ENCODE measurements around the gene SUMO3.

Gene SUMO3

DNA sequence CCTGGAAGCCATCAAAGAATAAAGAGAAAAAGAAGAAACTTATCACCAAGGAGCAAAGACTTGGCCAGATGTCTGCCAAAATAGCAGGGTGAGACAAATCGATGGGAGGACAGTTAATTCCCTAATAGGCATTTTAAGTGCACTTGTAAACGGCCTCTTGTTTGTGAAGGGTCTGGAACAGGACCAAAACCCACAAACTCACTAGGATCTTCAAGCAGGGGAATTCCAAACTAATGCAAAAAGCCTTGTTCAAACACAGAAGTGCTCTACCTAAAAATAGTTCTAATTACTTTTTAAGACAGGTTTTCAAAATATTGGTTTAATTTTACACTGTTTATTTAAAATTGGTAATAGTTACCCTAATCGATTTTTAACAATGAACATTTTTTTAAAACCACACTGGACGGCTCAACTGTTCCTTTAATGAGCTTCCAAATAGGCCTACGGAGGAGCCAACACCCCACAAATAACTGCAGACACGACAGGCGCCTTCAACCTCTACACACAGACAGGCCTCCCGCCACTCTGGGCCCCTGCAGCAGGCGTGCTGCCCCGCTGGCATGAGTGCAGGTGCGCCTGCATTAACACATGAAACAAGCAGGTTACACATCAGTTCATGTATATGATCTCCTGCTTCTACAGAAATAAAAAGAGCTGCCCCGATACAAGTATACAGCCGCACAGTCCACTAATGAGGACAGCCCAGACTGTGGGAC lies 32.1 kb downstream of the SUMO3 start:
- no peak overlapping the region for H3K9ac ChIP-seq (ENCODE audit: low read length)
- H3F3A ChIP-seq (ENCODE audit: insufficient read depth, low read length) = no peaks in the 10 kb centered on the region
- H3K27me3 ChIP-seq (ENCODE audit: insufficient read depth, low read length) = no peaks in the 10 kb centered on the region
- no peak overlapping the region for H3K4me3 ChIP-seq (ENCODE audit: low read depth, low read length, poor library complexity, severe bottlenecking)
- TF ChIP-seq EZH2 (IDR thresholded peaks at IDR 0.05; ENCODE audit: borderline replicate concordance, low read length) (no peak), CTCF (IDR thresholded peaks at IDR 0.05; ENCODE audit: low read length) (no peak)
- H3K9me3 ChIP-seq (ENCODE audit: low read length) = no peaks in the 10 kb centered on the region
- peaks cover 80% of the 10 kb centered on the region for H3K36me3 ChIP-seq (ENCODE audit: insufficient read depth, low read length)
- H3K79me2 ChIP-seq (ENCODE audit: insufficient read depth, low read length) = peaks cover 76% of the 10 kb centered on the region
- H3K27ac ChIP-seq (ENCODE audit: low read depth, low read length, poor library complexity, severe bottlenecking) = no peak overlapping the region
- no peak overlapping the region for H3K4me2 ChIP-seq (ENCODE audit: low read length)
- no peaks in the 10 kb centered on the region for H3K9me2 ChIP-seq (ENCODE audit: low read depth, low read length)
- H3K4me1 ChIP-seq (ENCODE audit: insufficient read depth, low read length, severe bottlenecking) = peaks cover 21% of the 10 kb centered on the region
- H4K20me1 ChIP-seq (ENCODE audit: insufficient read depth, low read length) = peaks cover 2% of the 10 kb centered on the region
- no peak overlapping the region for H2AFZ ChIP-seq (ENCODE audit: low read length)

- no peak overlapping the region for H3K9ac ChIP-seq (ENCODE audit: low read length)
- no peaks in the 10 kb centered on the region for H3K9me2 ChIP-seq (ENCODE audit: low read depth, low read length)
- H3K36me3 ChIP-seq (ENCODE audit: insufficient read depth, low read length) = peaks cover 80% of the 10 kb centered on the region
- no peaks in the 10 kb centered on the region for H3F3A ChIP-seq (ENCODE audit: insufficient read depth, low read length)
- peaks cover 12% of the 10 kb centered on the region for H3K4me1 ChIP-seq (ENCODE audit: insufficient read depth, low read length, severe bottlenecking)
- H3K9me3 ChIP-seq (ENCODE audit: low read length) = no peaks in the 10 kb centered on the region
- no peak overlapping the region for H3K27ac ChIP-seq (ENCODE audit: low read depth, low read length, poor library complexity, severe bottlenecking)
- peaks cover 67% of the 10 kb centered on the region for H3K79me2 ChIP-seq (ENCODE audit: insufficient read depth, low read length)
- H2AFZ ChIP-seq (ENCODE audit: low read length) = no peak overlapping the region
- H3K27me3 ChIP-seq (ENCODE audit: insufficient read depth, low read length) = no peaks in the 10 kb centered on the region
- peaks cover 2% of the 10 kb centered on the region for H4K20me1 ChIP-seq (ENCODE audit: insufficient read depth, low read length)
- H3K4me2 ChIP-seq (ENCODE audit: low read length) = no peak overlapping the region
- H3K4me3 ChIP-seq (ENCODE audit: low read depth, low read length, poor library complexity, severe bottlenecking) = no peak overlapping the region
- TF ChIP-seq CTCF (IDR thresholded peaks at IDR 0.05; ENCODE audit: low read length) (no peak), EZH2 (IDR thresholded peaks at IDR 0.05; ENCODE audit: borderline replicate concordance, low read length) (no peak)
Observed at GRCh38 chr21:44784810-44785209, 33.1 kb downstream of the SUMO3 start.

DNA sequence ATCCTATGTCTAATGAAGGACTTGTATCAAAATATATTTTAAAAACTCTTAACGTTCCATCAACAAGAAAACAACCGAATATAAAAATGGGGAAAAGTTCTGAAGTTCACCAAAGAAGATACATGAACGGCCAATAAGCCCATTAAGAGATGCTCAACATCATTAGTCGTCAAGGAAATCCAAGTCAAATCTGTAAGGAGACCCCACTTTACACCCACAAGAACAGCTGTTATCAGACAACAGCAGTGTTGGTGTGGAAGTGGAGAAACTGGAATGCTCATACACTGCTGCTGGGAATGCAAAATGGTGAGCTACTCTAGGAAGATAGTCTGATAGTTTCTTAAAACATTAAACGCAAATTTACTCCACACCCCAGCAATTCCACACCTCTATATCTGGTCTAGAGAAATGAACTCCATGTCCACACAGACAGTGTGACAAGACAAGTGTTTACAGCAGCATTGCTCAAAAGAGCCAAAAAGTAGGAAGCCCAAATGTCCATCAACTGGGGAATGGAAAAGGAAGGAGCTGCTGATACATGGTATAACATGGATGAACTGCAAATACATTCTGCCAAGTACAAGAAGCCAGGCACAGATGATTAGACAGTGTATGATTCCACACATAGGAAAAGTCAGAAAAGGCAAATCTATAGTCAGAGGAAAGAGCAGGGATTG lies 34.7 kb downstream of the SUMO3 start:
- TF ChIP-seq CTCF (IDR thresholded peaks at IDR 0.05; ENCODE audit: low read length) = no peak
- no peak for TF ChIP-seq EZH2 (IDR thresholded peaks at IDR 0.05; ENCODE audit: borderline replicate concordance, low read length)
- Histone ChIP-seq H2AFZ (ENCODE audit: low read length) (no peak overlapping the region), H3K79me2 (ENCODE audit: insufficient read depth, low read length) (peaks cover 62% of the 10 kb centered on the region), H3K36me3 (ENCODE audit: insufficient read depth, low read length) (peaks cover 87% of the 10 kb centered on the region), H3K4me1 (ENCODE audit: insufficient read depth, low read length, severe bottlenecking) (peaks cover 9% of the 10 kb centered on the region), H3K9me3 (ENCODE audit: low read length) (no peaks in the 10 kb centered on the region), H3K9ac (ENCODE audit: low read length) (no peak overlapping the region), H3K27me3 (ENCODE audit: insufficient read depth, low read length) (no peaks in the 10 kb centered on the region), H4K20me1 (ENCODE audit: insufficient read depth, low read length) (peaks cover 2% of the 10 kb centered on the region; the same call in 1 of the 2 replicates), H3K27ac (ENCODE audit: low read depth, low read length, poor library complexity, severe bottlenecking) (no peak overlapping the region), H3K4me3 (ENCODE audit: low read depth, low read length, poor library complexity, severe bottlenecking) (no peak overlapping the region), H3K9me2 (ENCODE audit: low read depth, low read length) (no peaks in the 10 kb centered on the region), H3F3A (ENCODE audit: insufficient read depth, low read length) (no peaks in the 10 kb centered on the region), H3K4me2 (ENCODE audit: low read length) (no peak overlapping the region)

Data from OCI-LY1 (cell line).